Stimulated activated CD8-positive, alpha-beta memory T cell treated with anti-CD3 and anti-CD28 coated beads, Interleukin-7, amount 100 ng/mL, for 24 hours (primary cell): ENCODE results near the gene ITSN2.
A peak's percentile ranks its signal among the peaks of the same experiment; 100 is the strongest.

ENCODE experiments used
- DNase-seq: peaks from one replicate; pipeline ENCODE4 v3.0.0-alpha.2; 2020; ENCODE audit warnings: low read depth

Gene ITSN2

GRCh38 chr2:24179683-24180082 is 180.7 kb downstream of the ITSN2 start:
- DNase-seq: no peak

GRCh38 chr2:24176326-24176725 is 184.0 kb downstream of the ITSN2 start:
- DNase-seq: no peak

- DNase-seq: no peak
Observed at GRCh38 chr2:24175631-24176187, 184.6 kb downstream of the ITSN2 start.

GRCh38 chr2:24174851-24175277 is 185.5 kb downstream of the ITSN2 start, which contains the start of gene FAM228A:
TSS of gene FAM228A (plus strand) at chr2:24175053. CDS start at chr2:24175481, 428 bp downstream.
- DNase-seq: no peak

GRCh38 chr2:24169023-24169422 is 191.3 kb downstream of the ITSN2 start:
- no peak for DNase-seq

- DNase-seq: peak; percentile 12
Observed at GRCh38 chr2:24164416-24164973, 195.8 kb downstream of the ITSN2 start.

- no peak for DNase-seq
Observed at GRCh38 chr2:24163601-24164000, 196.7 kb downstream of the ITSN2 start.

- no peak for DNase-seq
Observed at GRCh38 chr2:24163186-24163585, 197.2 kb downstream of the ITSN2 start.

- DNase-seq: no peak
Observed at GRCh38 chr2:24162494-24162893, 197.8 kb downstream of the ITSN2 start.

GRCh38 chr2:24160761-24161160 is 199.6 kb downstream of the ITSN2 start:
- no peak for DNase-seq

GRCh38 chr2:24159708-24160107 is 200.6 kb downstream of the ITSN2 start:
- DNase-seq: no peak

GRCh38 chr2:24158131-24158530 is 202.2 kb downstream of the ITSN2 start:
- DNase-seq: no peak

GRCh38 chr2:24153478-24153877 is 206.9 kb downstream of the ITSN2 start:
- no peak for DNase-seq
